Body of pancreas (tissue), 4 donors: ENCODE data around the gene AGXT2. TPM values are rescaled to one million over a fixed set of nuclear protein-coding genes. Genes with fewer than 3 reads are reported as not detected.

Experiments used
- ATAC-seq: fragments of 150-250 bp; one replicate; pipeline ENCODE4 v1.9.1; 2016
- DNase-seq, 4 donors: peaks; one replicate each; pipeline ENCODE4 v3.0.0-alpha.2; 2019
- H3K27ac ChIP-seq, 4 donors: fragments of 200-600 bp; sonication (generic); 1 replicate in 3 of 4; 2 replicates in 1 of 4; pipeline versions ENCODE4 v1.5.1 to v1.6.1; 2016 to 2019; ENCODE audit warnings: mild to moderate bottlenecking in 1 of 4, mixed read lengths in 1 of 4, moderate library complexity in 1 of 4
- H3K27me3 ChIP-seq, 2 donors: fragments of 200-600 bp; sonication (generic); one replicate each; pipeline ENCODE4 v1.6.0; 2016; ENCODE audit warnings: mild to moderate bottlenecking in 1 of 2
- H3K36me3 ChIP-seq, 2 donors: fragments of 200-600 bp; sonication (generic); replicated peaks in 1 of 2; 2 replicates each; pipeline ENCODE4 v1.5.1; 2016; ENCODE audit warnings: low read depth in 2 of 2; ENCODE audit not compliant: insufficient read depth in 1 of 2
- H3K4me1 ChIP-seq: fragments of 200-600 bp; sonication (generic); one replicate; pipeline ENCODE4 v1.6.0; 2016
- H3K4me3 ChIP-seq, 2 donors: fragments of 200-600 bp; sonication (generic); 1 replicate in 1 of 2; 2 replicates in 1 of 2; pipeline ENCODE4 v1.5.1; 2016 to 2019
- H3K9me3 ChIP-seq, 3 donors: fragments of 200-600 bp; sonication (generic); 1 replicate in 2 of 3; 2 replicates in 1 of 3; pipeline ENCODE4 v1.5.1; 2016
- CTCF ChIP-seq, 7 experiments: fragments of 450-650 bp in 4 of 7; fragments of 200-600 bp in 3 of 7; sonication (generic) in 3 of 7; IDR thresholded peaks; one replicate each; pipeline ENCODE4 v1.5.1; 2016 to 2019; ENCODE audit warnings: antibody characterized with exemption in 7 of 7
- POLR2A ChIP-seq, 3 donors: fragments of 450-650 bp; IDR thresholded peaks; one replicate each; pipeline ENCODE4 v1.6.1; 2016; ENCODE audit warnings: antibody characterized with exemption in 3 of 3, mild to moderate bottlenecking in 2 of 3
- WGBS, 2 donors: methylation state at CpG; one replicate each; pipeline ENCODE4 v1.1.5; 2017; 5-methylcytosine and 5-hydroxymethylcytosine counted together
- intact Hi-C: fragments of 100-400 bp; cut with DNase I; formaldehyde crosslinking; loops from one replicate; pipeline ENCODE4 v1.15.1; 2023
- total RNA-seq, 2 donors: library from RNA; depleted of rRNA; stranded (reverse); fragments of >200 nt; gene quantifications; one replicate each; pipeline ENCODE4 v1.1.0, GENCODE V29; 2016

Gene AGXT2
- total RNA-seq, 2 donors from 2014 or later: not detected

- H3K36me3 ChIP-seq: no peaks in the 10 kb centered on the region
- H3K9me3 ChIP-seq: no peaks in the 10 kb centered on the region
- TF ChIP-seq POLR2A (IDR thresholded peaks at IDR 0.05): no peak
- no peak for TF ChIP-seq CTCF (IDR thresholded peaks at IDR 0.05)
- no peak overlapping the region for H3K27ac ChIP-seq
- DNase-seq (no peak), ATAC-seq (no peak)
- H3K4me3 ChIP-seq: no peak overlapping the region
- H3K27me3 ChIP-seq: no peaks in the 10 kb centered on the region
- H3K4me1 ChIP-seq: no peaks in the 10 kb centered on the region
- intact Hi-C loops: no loop called here
- WGBS, 2 donors: 75 to 76% methylated on average over 4 of the region's 4 CpGs
Observed at GRCh38 chr5:35015063-35015462, 32.7 kb downstream of the AGXT2 start.

DNA sequence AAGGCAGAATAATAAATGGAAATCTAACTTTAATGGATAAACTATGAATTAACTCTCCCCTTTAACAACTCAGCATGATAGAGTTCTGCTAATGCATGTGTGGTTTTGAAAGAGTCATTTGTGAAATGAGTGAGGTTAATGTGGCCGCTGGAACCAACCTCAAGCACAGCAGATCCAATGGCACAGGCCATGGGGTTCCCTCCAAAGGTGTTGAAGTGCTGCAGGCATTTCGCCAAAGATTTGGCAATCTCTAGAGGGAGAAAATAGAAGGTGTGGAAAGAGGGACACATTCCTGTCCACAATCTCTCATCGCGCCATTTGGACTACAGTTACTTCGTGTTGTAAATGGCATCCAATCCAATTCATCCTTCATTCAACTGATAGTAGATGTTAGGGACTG, 35.0 kb downstream of the AGXT2 start:
- no peak for ATAC-seq
- Histone ChIP-seq H3K36me3 (no peaks in the 10 kb centered on the region), H3K4me3 (no peak overlapping the region), H3K4me1 (no peaks in the 10 kb centered on the region), H3K9me3 (no peaks in the 10 kb centered on the region), H3K27ac (no peak overlapping the region), H3K27me3 (no peaks in the 10 kb centered on the region)
- DNase-seq: no peak
- intact Hi-C loops: no loop called here
- 93 to 95% methylated on average over 5 of the region's 5 CpGs for WGBS, 2 donors
- no peak for TF ChIP-seq POLR2A (IDR thresholded peaks at IDR 0.05)
- no peak for TF ChIP-seq CTCF (IDR thresholded peaks at IDR 0.05)

DNA sequence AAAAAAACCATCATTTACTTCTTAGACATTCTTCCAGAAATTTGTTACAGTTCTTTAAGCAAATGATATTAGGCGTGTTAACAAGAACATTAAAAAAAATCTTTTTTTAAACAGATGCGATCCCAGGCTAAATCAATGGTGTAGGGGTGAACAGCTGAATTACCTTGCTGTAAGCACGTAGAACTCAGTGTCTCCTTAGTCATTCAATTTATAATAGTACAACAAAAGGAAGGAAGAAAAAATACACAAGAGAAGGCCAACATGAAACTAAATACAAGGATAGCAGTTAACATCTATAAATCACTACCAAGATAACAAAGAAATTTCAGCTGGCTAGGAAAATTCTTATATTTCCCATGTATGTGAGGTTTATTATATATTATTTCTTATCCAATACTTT, 35.4 kb downstream of the AGXT2 start:
- DNase-seq: no peak
- ATAC-seq: no peak
- Histone ChIP-seq H3K36me3 (no peaks in the 10 kb centered on the region), H3K9me3 (no peaks in the 10 kb centered on the region), H3K4me3 (no peak overlapping the region), H3K27ac (no peak overlapping the region), H3K4me1 (no peaks in the 10 kb centered on the region), H3K27me3 (no peaks in the 10 kb centered on the region)
- no peak for TF ChIP-seq CTCF (IDR thresholded peaks at IDR 0.05)
- no peak for TF ChIP-seq POLR2A (IDR thresholded peaks at IDR 0.05)
- intact Hi-C loops: no loop called here
- WGBS, 2 donors: 84 to 87% methylated on average over 3 of the region's 3 CpGs

DNA sequence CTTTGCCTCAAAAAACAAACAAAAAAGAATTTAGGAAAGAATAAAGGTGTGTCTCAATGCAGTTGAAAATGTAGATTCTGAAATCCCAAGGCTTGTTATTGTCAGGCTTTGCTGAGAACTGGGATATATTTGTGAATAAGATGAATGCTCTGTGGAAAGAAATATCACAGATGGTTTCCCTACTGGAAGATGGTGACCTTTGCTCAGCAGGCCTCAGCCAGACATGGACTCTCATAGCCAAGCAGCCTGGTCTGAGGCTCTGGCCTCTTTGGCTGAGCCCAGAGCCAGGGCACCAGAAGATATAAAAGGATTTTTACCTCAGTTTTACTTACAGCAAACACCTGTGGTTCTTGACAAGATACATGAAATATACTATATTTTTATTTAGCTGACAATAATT, 37.1 kb downstream of the AGXT2 start:
- no peak for ATAC-seq
- no peak overlapping the region for H3K4me3 ChIP-seq
- no peak for DNase-seq
- H3K27me3 ChIP-seq: no peaks in the 10 kb centered on the region
- no peaks in the 10 kb centered on the region for H3K36me3 ChIP-seq
- no peak for TF ChIP-seq POLR2A (IDR thresholded peaks at IDR 0.05)
- TF ChIP-seq CTCF (IDR thresholded peaks at IDR 0.05): no peak
- no peak overlapping the region for H3K27ac ChIP-seq
- intact Hi-C loops: no loop called here
- no peaks in the 10 kb centered on the region for H3K9me3 ChIP-seq
- no peaks in the 10 kb centered on the region for H3K4me1 ChIP-seq

GRCh38 chr5:35009657-35010056, 38.1 kb downstream of the AGXT2 start:
- no peak overlapping the region for H3K27ac ChIP-seq
- no peak overlapping the region for H3K4me3 ChIP-seq
- ATAC-seq (no peak), DNase-seq (no peak)
- no peaks in the 10 kb centered on the region for H3K4me1 ChIP-seq
- intact Hi-C loops: no loop called here
- no peaks in the 10 kb centered on the region for H3K27me3 ChIP-seq
- no peaks in the 10 kb centered on the region for H3K36me3 ChIP-seq
- TF ChIP-seq POLR2A (IDR thresholded peaks at IDR 0.05) (no peak), CTCF (IDR thresholded peaks at IDR 0.05) (no peak)
- 83 to 89% methylated on average over 3 of the region's 3 CpGs for WGBS, 2 donors
- no peaks in the 10 kb centered on the region for H3K9me3 ChIP-seq
